PFSK-1 (cell line): ENCODE results near the gene ENKD1.

Source experiments
- FOXP2 ChIP-seq: optimal IDR thresholded peaks from 2 replicates; pipeline ENCODE3; 2011; ENCODE audit warnings: borderline replicate concordance, control low read depth, inconsistent platforms; ENCODE audit not compliant: insufficient read depth; ENCODE audit errors: extremely low read length, extremely low read depth
- POLR2AphosphoS5 ChIP-seq: IDR thresholded peaks from 2 replicates; pipeline ENCODE4 v1.6.1; 2012; ENCODE audit warnings: low read depth, mild to moderate bottlenecking, control low read depth, low read length, moderate library complexity
- REST ChIP-seq, 2 experiments: IDR thresholded peaks; 2 replicates each; pipeline versions ENCODE4 v1.6.1 to v1.8.0; 2011 to 2012; ENCODE audit warnings: low read depth in 2 of 2, low read length in 2 of 2, control low read depth in 1 of 2, inconsistent platforms in 1 of 2, mild to moderate bottlenecking in 1 of 2, moderate library complexity in 1 of 2; ENCODE audit not compliant: insufficient read depth in 1 of 2
- SIN3A ChIP-seq: IDR thresholded peaks from 2 replicates; pipeline ENCODE4 v1.6.1; 2012; ENCODE audit warnings: mild to moderate bottlenecking, low read length, moderate library complexity, borderline replicate concordance; ENCODE audit not compliant: insufficient read depth
- TAF1 ChIP-seq: IDR thresholded peaks from 2 replicates; pipeline ENCODE4 v1.6.1; 2012; ENCODE audit warnings: low read length, control low read depth, borderline replicate concordance; ENCODE audit not compliant: insufficient read depth

Gene ENKD1

GRCh38 chr16:67647111-67647651, 19.4 kb downstream of the ENKD1 start:
- no peak for TF ChIP-seq POLR2AphosphoS5
- no peak for TF ChIP-seq REST (IDR thresholded peaks at IDR 0.05; ENCODE audit: insufficient read depth in 1 of 2, low read depth in 2 of 2, low read length in 2 of 2)

- TF ChIP-seq FOXP2 (no peak), TAF1 (no peak), REST (IDR thresholded peaks at IDR 0.05; ENCODE audit: insufficient read depth in 1 of 2, low read depth in 2 of 2, low read length in 2 of 2) (no peak), SIN3A (no peak), POLR2AphosphoS5 (no peak)
Measured at GRCh38 chr16:67645397-67646121, 21.0 kb downstream of the ENKD1 start.

- TF ChIP-seq REST (IDR thresholded peaks at IDR 0.05; ENCODE audit: insufficient read depth in 1 of 2, low read depth in 2 of 2, low read length in 2 of 2) (no peak), FOXP2 (no peak), SIN3A (no peak), POLR2AphosphoS5 (no peak), TAF1 (no peak)
Measured at GRCh38 chr16:67644038-67644437, 22.5 kb downstream of the ENKD1 start.

GRCh38 chr16:67641779-67642708, 24.5 kb downstream of the ENKD1 start:
- TF ChIP-seq SIN3A, result no peak
- no peak for TF ChIP-seq FOXP2
- no peak for TF ChIP-seq REST (IDR thresholded peaks at IDR 0.05; ENCODE audit: insufficient read depth in 1 of 2, low read depth in 2 of 2, low read length in 2 of 2)
- TF ChIP-seq POLR2AphosphoS5, result no peak
- TF ChIP-seq TAF1, result no peak
